Measurements from ENCODE around the gene PTGR2.

DNA sequence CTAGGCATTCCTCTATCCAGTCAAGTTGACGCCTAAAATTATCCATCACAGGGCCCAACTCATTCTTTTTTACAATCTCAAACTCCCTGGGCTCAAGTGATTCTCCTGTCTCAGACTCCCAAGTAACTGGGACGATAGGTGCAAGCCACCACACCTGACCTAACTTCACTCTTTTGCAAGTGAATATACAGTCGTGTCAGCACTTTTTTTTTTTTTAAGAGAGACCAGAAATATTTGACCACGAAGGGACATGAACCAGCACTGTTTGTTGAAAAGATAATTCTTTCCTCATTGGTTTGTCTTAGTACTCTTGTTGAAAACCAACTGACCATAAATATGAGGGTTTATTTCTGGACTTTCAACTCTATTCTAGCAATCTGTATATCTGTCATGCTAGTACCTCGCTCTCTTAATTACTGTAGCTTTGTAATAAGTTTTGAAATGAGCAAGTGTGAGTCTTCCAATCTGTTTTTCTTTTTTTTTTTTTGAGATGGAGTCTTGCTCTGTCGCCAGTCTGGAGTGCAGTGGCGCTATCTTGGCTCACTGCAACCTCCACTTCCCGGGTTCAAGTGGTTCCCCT is 14.0 kb downstream of the PTGR2 start:
- TF ChIP-seq, protein P1, sequence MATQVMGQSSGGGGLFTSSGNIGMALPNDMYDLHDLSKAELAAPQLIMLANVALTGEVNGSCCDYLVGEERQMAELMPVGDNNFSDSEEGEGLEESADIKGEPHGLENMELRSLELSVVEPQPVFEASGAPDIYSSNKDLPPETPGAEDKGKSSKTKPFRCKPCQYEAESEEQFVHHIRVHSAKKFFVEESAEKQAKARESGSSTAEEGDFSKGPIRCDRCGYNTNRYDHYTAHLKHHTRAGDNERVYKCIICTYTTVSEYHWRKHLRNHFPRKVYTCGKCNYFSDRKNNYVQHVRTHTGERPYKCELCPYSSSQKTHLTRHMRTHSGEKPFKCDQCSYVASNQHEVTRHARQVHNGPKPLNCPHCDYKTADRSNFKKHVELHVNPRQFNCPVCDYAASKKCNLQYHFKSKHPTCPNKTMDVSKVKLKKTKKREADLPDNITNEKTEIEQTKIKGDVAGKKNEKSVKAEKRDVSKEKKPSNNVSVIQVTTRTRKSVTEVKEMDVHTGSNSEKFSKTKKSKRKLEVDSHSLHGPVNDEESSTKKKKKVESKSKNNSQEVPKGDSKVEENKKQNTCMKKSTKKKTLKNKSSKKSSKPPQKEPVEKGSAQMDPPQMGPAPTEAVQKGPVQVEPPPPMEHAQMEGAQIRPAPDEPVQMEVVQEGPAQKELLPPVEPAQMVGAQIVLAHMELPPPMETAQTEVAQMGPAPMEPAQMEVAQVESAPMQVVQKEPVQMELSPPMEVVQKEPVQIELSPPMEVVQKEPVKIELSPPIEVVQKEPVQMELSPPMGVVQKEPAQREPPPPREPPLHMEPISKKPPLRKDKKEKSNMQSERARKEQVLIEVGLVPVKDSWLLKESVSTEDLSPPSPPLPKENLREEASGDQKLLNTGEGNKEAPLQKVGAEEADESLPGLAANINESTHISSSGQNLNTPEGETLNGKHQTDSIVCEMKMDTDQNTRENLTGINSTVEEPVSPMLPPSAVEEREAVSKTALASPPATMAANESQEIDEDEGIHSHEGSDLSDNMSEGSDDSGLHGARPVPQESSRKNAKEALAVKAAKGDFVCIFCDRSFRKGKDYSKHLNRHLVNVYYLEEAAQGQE (IDR thresholded peaks at IDR 0.05) = no peak
- TF ChIP-seq, protein P2, sequence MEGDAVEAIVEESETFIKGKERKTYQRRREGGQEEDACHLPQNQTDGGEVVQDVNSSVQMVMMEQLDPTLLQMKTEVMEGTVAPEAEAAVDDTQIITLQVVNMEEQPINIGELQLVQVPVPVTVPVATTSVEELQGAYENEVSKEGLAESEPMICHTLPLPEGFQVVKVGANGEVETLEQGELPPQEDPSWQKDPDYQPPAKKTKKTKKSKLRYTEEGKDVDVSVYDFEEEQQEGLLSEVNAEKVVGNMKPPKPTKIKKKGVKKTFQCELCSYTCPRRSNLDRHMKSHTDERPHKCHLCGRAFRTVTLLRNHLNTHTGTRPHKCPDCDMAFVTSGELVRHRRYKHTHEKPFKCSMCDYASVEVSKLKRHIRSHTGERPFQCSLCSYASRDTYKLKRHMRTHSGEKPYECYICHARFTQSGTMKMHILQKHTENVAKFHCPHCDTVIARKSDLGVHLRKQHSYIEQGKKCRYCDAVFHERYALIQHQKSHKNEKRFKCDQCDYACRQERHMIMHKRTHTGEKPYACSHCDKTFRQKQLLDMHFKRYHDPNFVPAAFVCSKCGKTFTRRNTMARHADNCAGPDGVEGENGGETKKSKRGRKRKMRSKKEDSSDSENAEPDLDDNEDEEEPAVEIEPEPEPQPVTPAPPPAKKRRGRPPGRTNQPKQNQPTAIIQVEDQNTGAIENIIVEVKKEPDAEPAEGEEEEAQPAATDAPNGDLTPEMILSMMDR (IDR thresholded peaks at IDR 0.05; ENCODE audit: low read depth, low read length, missing input control) = no peak
- TF ChIP-seq RAD21 (IDR thresholded peaks at IDR 0.05) (no peak), ZBTB33 (IDR thresholded peaks at IDR 0.05) (no peak), GABPA (IDR thresholded peaks at IDR 0.05 in 1 of 2, conservative IDR thresholded peaks at IDR 0.05 in 1 of 2) (no peak), FOXA1 (IDR thresholded peaks at IDR 0.05) (no peak), SP1 (IDR thresholded peaks at IDR 0.05) (no peak)
- TF ChIP-seq, protein P3, sequence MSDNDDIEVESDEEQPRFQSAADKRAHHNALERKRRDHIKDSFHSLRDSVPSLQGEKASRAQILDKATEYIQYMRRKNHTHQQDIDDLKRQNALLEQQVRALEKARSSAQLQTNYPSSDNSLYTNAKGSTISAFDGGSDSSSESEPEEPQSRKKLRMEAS (IDR thresholded peaks at IDR 0.05) = no peak
